Hepatocyte (in vitro differentiated cells): ENCODE results near the gene STRIP1.

Experiments
- EZH2 ChIP-seq: fragments of 200-600 bp; sonication (generic); IDR thresholded peaks from 2 replicates; pipeline ENCODE4 v1.6.1; 2016; ENCODE audit warnings: antibody characterized with exemption, mild to moderate bottlenecking, borderline replicate concordance
- TF ChIP-seq, protein P1 (sequence below): fragments of 200-600 bp; sonication (generic); IDR thresholded peaks from 2 replicates; pipeline ENCODE4 v1.5.1; 2016; ENCODE audit warnings: antibody characterized with exemption, mild to moderate bottlenecking; ENCODE audit not compliant: poor library complexity

DNA sequence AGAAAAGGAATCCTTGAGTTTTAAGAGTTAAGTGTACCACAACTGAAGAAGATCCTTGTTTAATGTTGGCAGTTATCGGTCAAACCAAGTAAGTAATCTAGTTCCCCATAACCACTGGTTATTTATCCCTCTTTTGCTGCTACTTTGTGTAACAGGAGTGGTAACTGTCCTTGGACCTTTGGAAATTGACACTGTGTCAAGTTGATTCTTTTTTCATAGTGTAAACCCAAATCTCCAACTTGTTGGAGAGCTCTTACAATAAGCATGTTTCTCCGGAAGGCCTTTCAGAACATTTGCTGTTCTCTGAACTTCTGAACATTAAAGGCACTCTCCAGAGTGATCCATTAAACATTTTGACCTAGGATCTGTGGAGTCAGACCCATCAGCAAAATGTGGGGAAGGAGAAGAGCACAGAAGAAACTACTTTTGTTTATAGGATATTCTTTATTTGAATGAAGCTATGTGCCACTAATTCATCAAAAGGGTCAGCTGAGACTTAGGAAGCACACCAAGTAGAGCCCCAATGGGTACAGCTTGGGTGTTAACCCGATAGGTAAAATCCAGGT, 46.0 kb upstream of the STRIP1 start:
- TF ChIP-seq EZH2, result no peak
- TF ChIP-seq, protein P1, sequence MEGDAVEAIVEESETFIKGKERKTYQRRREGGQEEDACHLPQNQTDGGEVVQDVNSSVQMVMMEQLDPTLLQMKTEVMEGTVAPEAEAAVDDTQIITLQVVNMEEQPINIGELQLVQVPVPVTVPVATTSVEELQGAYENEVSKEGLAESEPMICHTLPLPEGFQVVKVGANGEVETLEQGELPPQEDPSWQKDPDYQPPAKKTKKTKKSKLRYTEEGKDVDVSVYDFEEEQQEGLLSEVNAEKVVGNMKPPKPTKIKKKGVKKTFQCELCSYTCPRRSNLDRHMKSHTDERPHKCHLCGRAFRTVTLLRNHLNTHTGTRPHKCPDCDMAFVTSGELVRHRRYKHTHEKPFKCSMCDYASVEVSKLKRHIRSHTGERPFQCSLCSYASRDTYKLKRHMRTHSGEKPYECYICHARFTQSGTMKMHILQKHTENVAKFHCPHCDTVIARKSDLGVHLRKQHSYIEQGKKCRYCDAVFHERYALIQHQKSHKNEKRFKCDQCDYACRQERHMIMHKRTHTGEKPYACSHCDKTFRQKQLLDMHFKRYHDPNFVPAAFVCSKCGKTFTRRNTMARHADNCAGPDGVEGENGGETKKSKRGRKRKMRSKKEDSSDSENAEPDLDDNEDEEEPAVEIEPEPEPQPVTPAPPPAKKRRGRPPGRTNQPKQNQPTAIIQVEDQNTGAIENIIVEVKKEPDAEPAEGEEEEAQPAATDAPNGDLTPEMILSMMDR, result no peak
